Measurements from ENCODE around the gene APBB2.

The APBB2 gene

GRCh38 chr4:40800064-40800463 is 414.3 kb downstream of the APBB2 start:
- Histone ChIP-seq H3K4me1 (ENCODE audit: low read depth, poor library complexity, severe bottlenecking) (no peaks in the 10 kb centered on the region), H2AFZ (ENCODE audit: low read depth) (no peak overlapping the region), H3K79me2 (ENCODE audit: insufficient read depth, low read depth) (no peaks in the 10 kb centered on the region), H3K4me3 (IDR thresholded peaks at IDR 0.05; ENCODE audit: insufficient read depth, low read depth, low read length) (no peak overlapping the region), H3K36me3 (ENCODE audit: insufficient read depth) (no peaks in the 10 kb centered on the region), H3K9ac (no peak overlapping the region), H3K27me3 (ENCODE audit: insufficient read depth, low read depth) (no peaks in the 10 kb centered on the region), H3K4me2 (no peak overlapping the region), H3K27ac (no peak overlapping the region), H4K20me1 (ENCODE audit: insufficient read depth) (no peaks in the 10 kb centered on the region)
- TF ChIP-seq CTCF (conservative IDR thresholded peaks at IDR 0.05; ENCODE audit: low read depth, low read length), result no peak

GRCh38 chr4:40789771-40790170 is 424.6 kb downstream of the APBB2 start:
- Histone ChIP-seq H4K20me1 (ENCODE audit: insufficient read depth) (no peaks in the 10 kb centered on the region), H3K4me1 (ENCODE audit: low read depth, poor library complexity, severe bottlenecking) (no peaks in the 10 kb centered on the region), H3K79me2 (ENCODE audit: insufficient read depth, low read depth) (no peaks in the 10 kb centered on the region), H3K27me3 (ENCODE audit: insufficient read depth, low read depth) (no peaks in the 10 kb centered on the region), H3K27ac (no peak overlapping the region), H3K4me2 (no peak overlapping the region), H3K9ac (no peak overlapping the region), H3K36me3 (ENCODE audit: insufficient read depth) (no peaks in the 10 kb centered on the region), H3K4me3 (IDR thresholded peaks at IDR 0.05; ENCODE audit: insufficient read depth, low read depth, low read length) (no peak overlapping the region), H2AFZ (ENCODE audit: low read depth) (no peak overlapping the region)
- no peak for TF ChIP-seq CTCF (conservative IDR thresholded peaks at IDR 0.05; ENCODE audit: low read depth, low read length)

GRCh38 chr4:40789031-40789430 is 425.3 kb downstream of the APBB2 start:
- Histone ChIP-seq H3K27ac (no peak overlapping the region), H3K4me1 (ENCODE audit: low read depth, poor library complexity, severe bottlenecking) (no peaks in the 10 kb centered on the region), H3K79me2 (ENCODE audit: insufficient read depth, low read depth) (no peaks in the 10 kb centered on the region), H4K20me1 (ENCODE audit: insufficient read depth) (no peaks in the 10 kb centered on the region), H3K27me3 (ENCODE audit: insufficient read depth, low read depth) (no peaks in the 10 kb centered on the region), H3K4me3 (IDR thresholded peaks at IDR 0.05; ENCODE audit: insufficient read depth, low read depth, low read length) (no peak overlapping the region), H3K4me2 (no peak overlapping the region), H2AFZ (ENCODE audit: low read depth) (no peak overlapping the region), H3K9ac (no peak overlapping the region), H3K36me3 (ENCODE audit: insufficient read depth) (no peaks in the 10 kb centered on the region)
- TF ChIP-seq CTCF (conservative IDR thresholded peaks at IDR 0.05; ENCODE audit: low read depth, low read length), result no peak

GRCh38 chr4:40788331-40788730 is 426.0 kb downstream of the APBB2 start:
- no peaks in the 10 kb centered on the region for H3K27me3 ChIP-seq (ENCODE audit: insufficient read depth, low read depth)
- no peak for TF ChIP-seq CTCF (conservative IDR thresholded peaks at IDR 0.05; ENCODE audit: low read depth, low read length)
- no peaks in the 10 kb centered on the region for H3K79me2 ChIP-seq (ENCODE audit: insufficient read depth, low read depth)
- no peak overlapping the region for H3K9ac ChIP-seq
- H3K36me3 ChIP-seq (ENCODE audit: insufficient read depth), result no peaks in the 10 kb centered on the region
- H3K4me1 ChIP-seq (ENCODE audit: low read depth, poor library complexity, severe bottlenecking), result no peaks in the 10 kb centered on the region
- H3K27ac ChIP-seq, result no peak overlapping the region
- H3K4me3 ChIP-seq (IDR thresholded peaks at IDR 0.05; ENCODE audit: insufficient read depth, low read depth, low read length), result no peak overlapping the region
- H2AFZ ChIP-seq (ENCODE audit: low read depth), result no peak overlapping the region
- H3K4me2 ChIP-seq, result no peak overlapping the region
- no peaks in the 10 kb centered on the region for H4K20me1 ChIP-seq (ENCODE audit: insufficient read depth)

GRCh38 chr4:40785727-40786126 is 428.6 kb downstream of the APBB2 start:
- Histone ChIP-seq H3K4me1 (ENCODE audit: low read depth, poor library complexity, severe bottlenecking) (no peaks in the 10 kb centered on the region), H2AFZ (ENCODE audit: low read depth) (no peak overlapping the region), H3K36me3 (ENCODE audit: insufficient read depth) (no peaks in the 10 kb centered on the region), H3K9ac (no peak overlapping the region), H3K4me3 (IDR thresholded peaks at IDR 0.05; ENCODE audit: insufficient read depth, low read depth, low read length) (no peak overlapping the region), H3K27me3 (ENCODE audit: insufficient read depth, low read depth) (no peaks in the 10 kb centered on the region), H4K20me1 (ENCODE audit: insufficient read depth) (no peaks in the 10 kb centered on the region), H3K4me2 (no peak overlapping the region), H3K79me2 (ENCODE audit: insufficient read depth, low read depth) (no peaks in the 10 kb centered on the region), H3K27ac (no peak overlapping the region)
- TF ChIP-seq CTCF (conservative IDR thresholded peaks at IDR 0.05; ENCODE audit: low read depth, low read length), result no peak

Measured in KMS-11 (cell line).